ENCODE measurements around the gene S100A13. TPM values are rescaled to one million over a fixed set of nuclear protein-coding genes. Genes with fewer than 3 reads are reported as not detected.

The S100A13 gene
- total RNA-seq, 1 donor from 2014 or later, result 33.7 TPM

DNA sequence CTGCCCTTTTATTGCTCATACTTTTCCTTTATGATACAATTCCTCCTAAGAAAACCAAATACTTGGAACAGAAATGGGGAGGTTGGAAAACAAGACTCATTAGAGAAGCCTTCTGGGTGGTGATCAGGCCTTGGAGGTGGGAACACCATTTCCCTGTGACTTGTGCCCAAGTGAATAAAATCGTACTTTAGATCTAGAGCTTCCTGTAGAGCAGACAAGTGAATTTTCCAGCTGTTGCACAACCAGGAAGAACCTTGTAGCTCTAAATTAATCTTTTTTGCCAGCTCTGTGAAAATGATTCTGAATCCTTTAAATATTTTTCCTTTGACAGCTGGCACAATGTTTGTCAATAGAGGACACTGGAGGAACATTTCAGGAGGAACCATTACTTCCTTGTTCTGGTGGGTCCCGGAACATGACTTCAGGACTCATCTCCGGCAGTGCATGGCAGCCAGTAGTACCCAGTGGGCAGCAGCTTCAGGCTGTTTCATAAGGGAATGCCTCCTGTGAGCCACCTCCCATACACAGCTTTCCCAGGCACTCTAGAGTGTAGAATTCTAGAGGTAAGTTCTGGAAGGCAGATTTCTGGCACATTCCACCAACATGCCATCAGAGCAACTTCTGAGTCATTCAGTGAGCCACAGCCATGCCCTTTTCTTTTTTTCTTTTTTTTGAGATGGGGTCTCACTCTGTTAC, 25.6 kb upstream of the S100A13 start:
- DNase-seq (ENCODE audit: low read depth, low spot score), result no peak
- H3K4me1 Mint-ChIP-seq, result no peaks in the 10 kb centered on the region
- H3K27me3 Mint-ChIP-seq (ENCODE audit: low read depth), result no peaks in the 10 kb centered on the region
- no peaks in the 10 kb centered on the region for H3K9me3 Mint-ChIP-seq
- TF ChIP-seq, protein P1, sequence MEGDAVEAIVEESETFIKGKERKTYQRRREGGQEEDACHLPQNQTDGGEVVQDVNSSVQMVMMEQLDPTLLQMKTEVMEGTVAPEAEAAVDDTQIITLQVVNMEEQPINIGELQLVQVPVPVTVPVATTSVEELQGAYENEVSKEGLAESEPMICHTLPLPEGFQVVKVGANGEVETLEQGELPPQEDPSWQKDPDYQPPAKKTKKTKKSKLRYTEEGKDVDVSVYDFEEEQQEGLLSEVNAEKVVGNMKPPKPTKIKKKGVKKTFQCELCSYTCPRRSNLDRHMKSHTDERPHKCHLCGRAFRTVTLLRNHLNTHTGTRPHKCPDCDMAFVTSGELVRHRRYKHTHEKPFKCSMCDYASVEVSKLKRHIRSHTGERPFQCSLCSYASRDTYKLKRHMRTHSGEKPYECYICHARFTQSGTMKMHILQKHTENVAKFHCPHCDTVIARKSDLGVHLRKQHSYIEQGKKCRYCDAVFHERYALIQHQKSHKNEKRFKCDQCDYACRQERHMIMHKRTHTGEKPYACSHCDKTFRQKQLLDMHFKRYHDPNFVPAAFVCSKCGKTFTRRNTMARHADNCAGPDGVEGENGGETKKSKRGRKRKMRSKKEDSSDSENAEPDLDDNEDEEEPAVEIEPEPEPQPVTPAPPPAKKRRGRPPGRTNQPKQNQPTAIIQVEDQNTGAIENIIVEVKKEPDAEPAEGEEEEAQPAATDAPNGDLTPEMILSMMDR (conservative IDR thresholded peaks at IDR 0.05), result no peak
- H3K4me3 Mint-ChIP-seq, result peak overlapping the region; percentile 41
- no peak overlapping the region for H3K27ac Mint-ChIP-seq (ENCODE audit: unreplicated experiment)
- no peaks in the 10 kb centered on the region for H3K36me3 Mint-ChIP-seq (ENCODE audit: low read depth)

GRCh38 chr1:153651771-153652170, 24.5 kb upstream of the S100A13 start:
- Mint-ChIP-seq H3K27ac (ENCODE audit: unreplicated experiment) (no peak overlapping the region), H3K4me1 (peaks cover 6% of the 10 kb centered on the region), H3K9me3 (no peaks in the 10 kb centered on the region), H3K27me3 (ENCODE audit: low read depth) (no peaks in the 10 kb centered on the region), H3K36me3 (ENCODE audit: low read depth) (peaks cover 6% of the 10 kb centered on the region), H3K4me3 (no peak overlapping the region)
- TF ChIP-seq, protein P1 (conservative IDR thresholded peaks at IDR 0.05), result no peak
- DNase-seq (ENCODE audit: low read depth, low spot score), result no peak

DNA sequence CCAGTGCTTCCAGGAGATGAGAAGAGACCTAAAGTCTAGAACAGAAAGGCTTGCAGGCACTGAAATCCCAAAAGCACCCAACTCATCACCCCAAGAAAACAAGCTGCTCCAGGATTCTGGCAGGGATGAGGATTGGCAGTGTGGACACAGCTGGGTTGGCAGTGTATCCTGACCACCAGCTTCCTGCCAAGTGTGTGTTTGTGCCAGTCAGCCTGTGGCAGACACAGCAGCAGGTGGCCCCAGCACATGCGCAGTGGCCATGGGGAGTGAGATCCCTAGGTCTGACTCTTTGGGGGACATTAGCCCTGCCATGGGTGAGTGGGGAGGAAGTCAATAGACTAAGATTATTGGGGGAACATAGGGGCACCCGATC, 22.5 kb upstream of the S100A13 start:
- H3K27ac Mint-ChIP-seq (ENCODE audit: unreplicated experiment), result no peak overlapping the region
- TF ChIP-seq, protein P1 (conservative IDR thresholded peaks at IDR 0.05), result no peak

DNA sequence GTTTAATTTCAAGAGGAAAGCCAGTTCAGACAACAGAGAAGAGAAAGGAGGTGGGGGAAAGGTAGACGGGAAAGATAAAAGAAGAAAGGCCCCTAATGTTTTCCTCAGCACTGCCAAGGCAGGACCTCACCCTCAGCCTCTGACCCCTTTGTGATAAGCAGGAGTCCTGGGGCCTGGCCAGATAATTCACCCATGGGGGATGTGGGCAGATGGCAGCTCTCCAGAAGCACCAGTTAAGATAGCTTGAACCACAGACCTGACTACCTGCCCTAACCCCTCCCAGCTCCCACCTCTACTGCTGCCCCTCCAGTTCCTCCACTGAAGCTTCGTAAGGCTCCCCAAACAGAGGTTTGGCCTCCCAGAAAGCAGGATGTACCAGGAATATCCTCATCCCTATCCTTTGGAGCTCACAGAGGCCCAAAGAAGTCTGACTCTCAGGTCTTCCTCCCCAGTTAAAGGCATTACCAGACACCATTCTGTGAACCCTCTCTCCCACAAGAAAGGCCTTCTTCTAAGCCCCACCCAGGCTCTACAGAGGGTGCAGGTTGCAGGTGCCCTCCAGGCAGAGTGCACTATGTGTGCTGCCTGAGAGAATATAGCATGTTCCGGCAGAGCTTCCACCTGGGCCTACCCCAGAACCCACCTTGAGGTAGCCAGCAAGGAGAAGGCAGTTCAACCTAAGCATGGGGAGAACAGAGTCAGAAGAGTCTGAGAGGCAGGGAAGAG, 22.0 kb upstream of the S100A13 start:
- no peak overlapping the region for H3K4me3 Mint-ChIP-seq
- H3K27me3 Mint-ChIP-seq (ENCODE audit: low read depth), result no peaks in the 10 kb centered on the region
- DNase-seq (ENCODE audit: low read depth, low spot score), result no peak
- no peaks in the 10 kb centered on the region for H3K9me3 Mint-ChIP-seq
- H3K36me3 Mint-ChIP-seq (ENCODE audit: low read depth), result peaks cover 22% of the 10 kb centered on the region
- peak overlapping the region; percentile 57 for H3K27ac Mint-ChIP-seq (ENCODE audit: unreplicated experiment)
- peaks cover 6% of the 10 kb centered on the region for H3K4me1 Mint-ChIP-seq
- TF ChIP-seq, protein P1 (conservative IDR thresholded peaks at IDR 0.05), result no peak

More for the DNA sequence above, 22.5 kb upstream of the S100A13 start:
- Mint-ChIP-seq H3K27me3 (ENCODE audit: low read depth) (no peaks in the 10 kb centered on the region), H3K4me1 (peaks cover 6% of the 10 kb centered on the region), H3K4me3 (peak overlapping the region; percentile 3), H3K36me3 (ENCODE audit: low read depth) (peaks cover 20% of the 10 kb centered on the region), H3K9me3 (no peaks in the 10 kb centered on the region)
- no peak for DNase-seq (ENCODE audit: low read depth, low spot score)

GRCh38 chr1:153648000-153648643, 20.8 kb upstream of the S100A13 start:
- no peaks in the 10 kb centered on the region for H3K27me3 Mint-ChIP-seq (ENCODE audit: low read depth)
- peaks cover 25% of the 10 kb centered on the region for H3K36me3 Mint-ChIP-seq (ENCODE audit: low read depth)
- DNase-seq (ENCODE audit: low read depth, low spot score), result no peak
- no peak overlapping the region for H3K27ac Mint-ChIP-seq (ENCODE audit: unreplicated experiment)
- no peaks in the 10 kb centered on the region for H3K9me3 Mint-ChIP-seq
- H3K4me3 Mint-ChIP-seq, result peak overlapping the region; percentile 19
- peaks cover 11% of the 10 kb centered on the region for H3K4me1 Mint-ChIP-seq
- TF ChIP-seq, protein P1 (conservative IDR thresholded peaks at IDR 0.05), result no peak

All from neural crest cell (in vitro differentiated cells).